ENCODE results near the gene FHL2.

GRCh38 chr2:105404736-105405135 lies 5.9 kb upstream of the FHL2 start:
- TF ChIP-seq CTCF (IDR thresholded peaks at IDR 0.05; ENCODE audit: poor library complexity) (no peak), EZH2 (IDR thresholded peaks at IDR 0.05; ENCODE audit: borderline replicate concordance) (no peak)

All from hepatocyte (in vitro differentiated cells).